IMR-90 (cell line): Measurements from ENCODE around the gene CDON. TPM values are rescaled to one million over a fixed set of nuclear protein-coding genes. Genes with fewer than 3 reads are reported as not detected.

Experiments used
- ATAC-seq: fragments of 200-7000 bp; cut with Tn5 transposase; 2 replicates; pipeline ENCODE4 v1.9.1; 2020; ENCODE audit warnings: low read depth, mild to moderate bottlenecking, moderate library complexity
- BruUV-seq: library from RNA; stranded (reverse); fragments of 400-500 nt; replicated peaks from 2 replicates; lab custom pipeline; 2021; lab: Mats Ljungman, UMichigan
- CTCF ChIA-PET: fragments of 300-600 bp; formaldehyde crosslinking; extraction: SDS; loops from one replicate; lab custom pipeline; 2021; ENCODE audit warnings: antibody characterized with exemption; lab: Yijun Ruan, JAX
- POLR2A ChIA-PET: fragments of 300-600 bp; sonication (Branson Sonifier 250); formaldehyde crosslinking; loops from one replicate; lab custom pipeline; 2022; ENCODE audit warnings: antibody characterized with exemption; ENCODE audit not compliant: unreplicated experiment; lab: Charles Lee
- DNase-seq: peaks from one replicate; pipeline ENCODE4 v3.0.0; 2013
- H2AFZ ChIP-seq: replicated peaks from 2 replicates; pipeline ENCODE3; 2013; ENCODE audit warnings: low read length, mild to moderate bottlenecking; ENCODE audit not compliant: poor library complexity
- H2AK5ac ChIP-seq: 2 replicates; pipeline ENCODE4 v1.6.1; 2013; ENCODE audit warnings: low read depth, low read length, inconsistent platforms
- H2AK9ac ChIP-seq: replicated peaks from 2 replicates; pipeline ENCODE3; 2013; ENCODE audit warnings: mild to moderate bottlenecking, low read depth, low read length, moderate library complexity; ENCODE audit not compliant: poor library complexity
- H2BK120ac ChIP-seq: 2 replicates; pipeline ENCODE4 v1.6.1; 2013; ENCODE audit warnings: low read depth, low read length, inconsistent platforms
- H2BK15ac ChIP-seq: 3 replicates; pipeline ENCODE4 v1.6.1; 2013; ENCODE audit warnings: low read depth, low read length, inconsistent platforms
- H2BK20ac ChIP-seq: 2 replicates; pipeline ENCODE4 v1.6.1; 2013; ENCODE audit warnings: low read depth, mild to moderate bottlenecking, inconsistent platforms, low read length, moderate library complexity
- H2BK5ac ChIP-seq: 2 replicates; pipeline ENCODE4 v1.6.1; 2013; ENCODE audit warnings: mild to moderate bottlenecking, low read depth, low read length, inconsistent platforms; ENCODE audit not compliant: poor library complexity, severe bottlenecking
- H3K14ac ChIP-seq: replicated peaks from 2 replicates; pipeline ENCODE4 v1.6.1; 2013; ENCODE audit warnings: low read depth, low read length, inconsistent platforms
- H3K18ac ChIP-seq: 2 replicates; pipeline ENCODE4 v1.6.1; 2013; ENCODE audit warnings: low read depth, low read length, control low read depth
- H3K23ac ChIP-seq: 2 replicates; pipeline ENCODE4 v1.6.1; 2013; ENCODE audit warnings: low read depth, low read length, inconsistent platforms
- H3K27ac ChIP-seq: 2 replicates; pipeline ENCODE4 v1.5.1; 2013; ENCODE audit warnings: mild to moderate bottlenecking, control low read depth, low read length; ENCODE audit not compliant: insufficient read depth
- H3K27me3 ChIP-seq: 2 replicates; pipeline ENCODE4 v1.6.1; 2013; ENCODE audit warnings: low read length; ENCODE audit not compliant: control insufficient read depth, insufficient read depth
- H3K36me3 ChIP-seq: 2 replicates; pipeline ENCODE4 v1.6.1; 2013; ENCODE audit warnings: low read length, mixed read lengths; ENCODE audit not compliant: control insufficient read depth, insufficient read depth
- H3K4ac ChIP-seq: 2 replicates; pipeline ENCODE4 v1.6.1; 2013; ENCODE audit warnings: low read depth, low read length, inconsistent platforms
- H3K4me1 ChIP-seq: 2 replicates; pipeline ENCODE4 v1.6.1; 2013; ENCODE audit warnings: low read length, mixed read lengths; ENCODE audit not compliant: control insufficient read depth, insufficient read depth
- H3K4me2 ChIP-seq: 2 replicates; pipeline ENCODE4 v1.6.1; 2013; ENCODE audit warnings: low read depth, mild to moderate bottlenecking, control low read depth, low read length, moderate library complexity
- H3K4me3 ChIP-seq: 2 replicates; pipeline ENCODE4 v1.5.1; 2013; ENCODE audit warnings: low read depth, mild to moderate bottlenecking, control low read depth, low read length, moderate library complexity; ENCODE audit not compliant: insufficient read depth
- H3K56ac ChIP-seq: 2 replicates; pipeline ENCODE4 v1.6.1; 2013; ENCODE audit warnings: low read length, inconsistent platforms; ENCODE audit not compliant: insufficient read depth; ENCODE audit errors: extremely low read depth
- H3K79me1 ChIP-seq, 2 experiments: 2 replicates each; pipeline ENCODE4 v1.6.1; 2013; ENCODE audit warnings: low read length in 2 of 2, inconsistent platforms in 1 of 2, low read depth in 1 of 2
- H3K9ac ChIP-seq: 2 replicates; pipeline ENCODE4 v1.6.1; 2013; ENCODE audit warnings: low read depth, low read length, control low read depth
- H3K9me1 ChIP-seq: 2 replicates; pipeline ENCODE4 v1.6.1; 2013; ENCODE audit warnings: low read length, inconsistent platforms; ENCODE audit not compliant: insufficient read depth
- H3K9me3 ChIP-seq: 2 replicates; pipeline ENCODE4 v1.6.1; 2013; ENCODE audit warnings: low read length; ENCODE audit not compliant: control insufficient read depth, insufficient read depth
- H4K20me1 ChIP-seq: 2 replicates; pipeline ENCODE4 v1.6.1; 2013; ENCODE audit warnings: low read length, inconsistent platforms; ENCODE audit not compliant: insufficient read depth
- H4K5ac ChIP-seq: 2 replicates; pipeline ENCODE4 v1.6.1; 2013; ENCODE audit warnings: mild to moderate bottlenecking, low read depth, low read length, control low read depth
- H4K8ac ChIP-seq, 2 experiments: 2 replicates each; pipeline ENCODE4 v1.6.1; 2013; ENCODE audit warnings: low read depth in 2 of 2, low read length in 2 of 2, control low read depth in 1 of 2, inconsistent platforms in 1 of 2
- H4K91ac ChIP-seq: 2 replicates; pipeline ENCODE4 v1.6.1; 2013; ENCODE audit warnings: low read depth, low read length, inconsistent platforms; ENCODE audit not compliant: insufficient read depth
- SMC3 ChIP-seq: fragments of 150-350 bp; IDR thresholded peaks from 2 replicates; pipeline ENCODE4 v1.6.1; 2016; ENCODE audit warnings: low read depth, mild to moderate bottlenecking, antibody characterized with exemption, low read length, moderate library complexity
- WGBS, 2 experiments: methylation state at CpG; one replicate each; pipeline versions ENCODE4 v1.1.5 to v1.1.7; 2013; ENCODE audit warnings: missing lambda C conversion rate in 2 of 2; ENCODE audit not compliant: insufficient read length in 1 of 2; ENCODE audit errors: extremely low coverage in 2 of 2; 5-methylcytosine and 5-hydroxymethylcytosine counted together
- dilution Hi-C: fragments of 300-500 bp; cut with HindIII; formaldehyde crosslinking; loops from one replicate; pipeline ENCODE4 v1.14.3; 2018; ENCODE audit warnings: low sequenced_read_pairs; ENCODE audit not compliant: unreplicated experiment
- in situ Hi-C: fragments of 300-500 bp; cut with MboI; formaldehyde crosslinking; loops from 3 replicates; pipeline ENCODE4 v1.14.3; 2019; ENCODE audit warnings: low sequenced_read_pairs, inconsistent platforms, mixed read lengths
- intact Hi-C: fragments of 100-400 bp; cut with micrococcal nuclease; formaldehyde crosslinking; loops from 2 replicates; pipeline ENCODE4 v1.10.0; 2022
- polyA plus RNA-seq, 3 experiments: library from polyadenylated mRNA; depleted of rRNA; stranded (reverse); fragments of >200 nt; gene quantifications; 2 replicates each; pipeline ENCODE4 v1.2.3, GENCODE V29; 2012; ENCODE audit warnings: low replicate concordance in 1 of 3
- total RNA-seq: library from RNA; depleted of rRNA; stranded (reverse); fragments of >200 nt; gene quantifications from 2 replicates; pipeline ENCODE4 v1.2.3, GENCODE V29; 2012

Gene CDON
- total and polyA plus RNA-seq, 2 of the 4 experiments (the other 2 are of a cell fraction) = 1.2 to 3.8 TPM

GRCh38 chr11:126086248-126086647, 23.6 kb upstream of the CDON start:
- Histone ChIP-seq H3K9me1 (no peaks in the 10 kb centered on the region), H4K5ac (no peak overlapping the region), H3K56ac (no peak overlapping the region), H4K8ac (no peak overlapping the region), H3K4ac (no peak overlapping the region), H3K23ac (no peak overlapping the region), H3K14ac (no peak overlapping the region), H2AK9ac (no peak overlapping the region), H3K27ac (no peak overlapping the region), H3K9me3 (no peaks in the 10 kb centered on the region), H3K79me1 (no peaks in the 10 kb centered on the region), H2BK120ac (no peak overlapping the region), H3K9ac (no peak overlapping the region), H3K4me3 (no peak overlapping the region), H3K36me3 (no peaks in the 10 kb centered on the region), H4K91ac (no peak overlapping the region), H4K20me1 (no peaks in the 10 kb centered on the region), H2AFZ (no peak overlapping the region), H2AK5ac (no peak overlapping the region), H3K4me1 (no peaks in the 10 kb centered on the region), H2BK20ac (no peak overlapping the region), H2BK5ac (no peak overlapping the region), H3K4me2 (no peak overlapping the region), H3K18ac (no peak overlapping the region), H2BK15ac (no peak overlapping the region), H3K27me3 (peaks cover 20% of the 10 kb centered on the region)
- ChIA-PET CTCF (no interaction called here), POLR2A (no interaction called here)
- 94% methylated on average over 2 of the region's 5 CpGs; no CpG with 5 or more reads in 1 of the 2 experiments for WGBS, 2 experiments
- DNase-seq (no peak), ATAC-seq (no peak)
- no TSS peak for BruUV-seq
- dilution Hi-C loops = no loop called here
- intact Hi-C loops = no loop called here
- TF ChIP-seq SMC3 = no peak
- in situ Hi-C loops = no loop called here
